ENCODE data around the gene KLK15. TPM values are rescaled to one million over a fixed set of nuclear protein-coding genes. Genes with fewer than 3 reads are reported as not detected.

The KLK15 gene
- total RNA-seq, 1 donor from 2014 or later: not detected

DNA sequence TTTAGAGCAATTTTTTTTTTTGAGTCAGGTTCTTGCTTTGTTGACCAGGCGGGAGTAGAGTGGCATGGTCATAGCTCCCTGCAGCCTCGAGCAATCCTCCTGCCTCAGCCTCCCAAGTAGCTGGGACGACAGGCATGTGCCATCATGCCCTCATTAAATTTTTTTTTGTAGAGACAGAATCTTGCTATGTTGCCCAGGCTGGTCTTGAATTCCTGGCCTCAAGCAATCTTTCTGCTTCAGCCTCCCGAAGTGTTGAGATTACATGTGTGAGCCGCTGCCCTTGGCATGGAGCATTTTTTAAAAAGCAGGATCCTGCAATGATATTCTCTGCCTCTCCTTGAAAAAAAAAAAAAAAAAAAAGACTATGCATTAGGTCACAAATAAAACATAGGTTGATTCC, 57.2 kb downstream of the KLK15 start:
- DNase-seq (ENCODE audit: low spot score): no peak

Other genes with a start within 250 kb of the KLK15 start
- 0.96 TPM for gene SYT3, start 193.7 kb downstream of the KLK15 start, total RNA-seq
- 1.6 TPM for gene C19orf81, start 184.1 kb downstream of the KLK15 start, total RNA-seq
- gene SHANK1, start 113.8 kb downstream of the KLK15 start, total RNA-seq: 0.29 TPM
- gene CLEC11A, start 110.2 kb downstream of the KLK15 start, total RNA-seq: 8.1 TPM
- not detected for gene GPR32, start 63.1 kb downstream of the KLK15 start, total RNA-seq
- not detected for gene ACP4, start 43.2 kb downstream of the KLK15 start, total RNA-seq
- gene KLK1, start 9.8 kb downstream of the KLK15 start, total RNA-seq: 0.60 TPM
- gene KLK3, start 21.3 kb upstream of the KLK15 start, total RNA-seq: not detected
- not detected for gene KLK2, start 39.9 kb upstream of the KLK15 start, total RNA-seq
- not detected for gene KLK4, start 77.8 kb upstream of the KLK15 start, total RNA-seq
- not detected for gene KLK5, start 119.5 kb upstream of the KLK15 start, total RNA-seq
- not detected for gene KLK6, start 136.0 kb upstream of the KLK15 start, total RNA-seq
- gene KLK7, start 150.3 kb upstream of the KLK15 start, total RNA-seq: not detected
- not detected for gene KLK8, start 168.0 kb upstream of the KLK15 start, total RNA-seq
- gene KLK10, start 186.1 kb upstream of the KLK15 start, total RNA-seq: 0.29 TPM
- gene KLK11, start 193.0 kb upstream of the KLK15 start, total RNA-seq: 1.0 TPM
- gene KLK12, start 201.4 kb upstream of the KLK15 start, total RNA-seq: not detected
- not detected for gene KLK13, start 231.5 kb upstream of the KLK15 start, total RNA-seq
- gene KLK14, start 249.3 kb upstream of the KLK15 start, total RNA-seq: not detected